BJ (cell line): ENCODE data around the gene KRTAP10-10. TPM values are rescaled to one million over a fixed set of nuclear protein-coding genes. Genes with fewer than 3 reads are reported as not detected.
"Not testable (repeated sequence)": the region's sequence is repeated elsewhere in the genome, so short reads cannot be mapped to it uniquely, and the experiment has no call there.

ENCODE experiments used
- CTCF ChIA-PET: fragments of 350-600 bp; formaldehyde crosslinking; extraction: SDS; loops from one replicate; lab custom pipeline; 2021; ENCODE audit warnings: antibody characterized with exemption, inconsistent platforms; lab: Yijun Ruan, JAX
- POLR2A ChIA-PET: fragments of 300-600 bp; sonication (Branson Sonifier 250); formaldehyde crosslinking; extraction: SDS; loops from one replicate; lab custom pipeline; 2021; ENCODE audit warnings: antibody characterized with exemption; lab: Charles Lee
- DNase-seq: peaks from one replicate; pipeline ENCODE4 v3.0.0-alpha.2; 2011; ENCODE audit warnings: low read depth
- H3K27me3 ChIP-seq: 2 replicates; pipeline ENCODE4 v1.6.0; 2011; ENCODE audit warnings: low read length; ENCODE audit not compliant: control insufficient read depth, insufficient read depth
- H3K36me3 ChIP-seq: 2 replicates; pipeline ENCODE4 v1.5.1; 2011; ENCODE audit warnings: low read length; ENCODE audit not compliant: control insufficient read depth, insufficient read depth
- H3K4me3 ChIP-seq: 2 replicates; pipeline ENCODE4 v1.5.1; 2011; ENCODE audit warnings: low read depth, mild to moderate bottlenecking, control low read depth, low read length
- CTCF ChIP-seq: IDR thresholded peaks from 2 replicates; pipeline ENCODE4 v1.5.1; 2011; ENCODE audit warnings: low read depth, mild to moderate bottlenecking, control low read depth, inconsistent platforms, low read length, moderate library complexity; ENCODE audit not compliant: insufficient read depth
- polyA plus RNA-seq: library from polyadenylated mRNA; depleted of rRNA; stranded (reverse); fragments of >200 nt; gene quantifications from 2 replicates; pipeline ENCODE4 v1.2.3, GENCODE V29; 2011

The KRTAP10-10 gene
- polyA plus RNA-seq, 1 experiment, result not detected

GRCh38 chr21:44623575-44623974, 13.6 kb upstream of the KRTAP10-10 start:
- TF ChIP-seq CTCF, result no peak
- CTCF ChIA-PET, result no interaction called here
- H3K4me3 ChIP-seq, result no peak overlapping the region
- POLR2A ChIA-PET, result no interaction called here
- no peaks in the 10 kb centered on the region for H3K27me3 ChIP-seq
- H3K36me3 ChIP-seq, result no peaks in the 10 kb centered on the region
- no peak for DNase-seq

GRCh38 chr21:44625756-44626155, 11.4 kb upstream of the KRTAP10-10 start:
- no peak for TF ChIP-seq CTCF
- Histone ChIP-seq H3K4me3 (no peak overlapping the region), H3K27me3 (no peaks in the 10 kb centered on the region), H3K36me3 (no peaks in the 10 kb centered on the region)
- ChIA-PET POLR2A (no interaction called here), CTCF (no interaction called here)
- DNase-seq, result no peak

- no peak overlapping the region for H3K4me3 ChIP-seq
- no peaks in the 10 kb centered on the region for H3K27me3 ChIP-seq
- CTCF ChIA-PET, result no interaction called here
- H3K36me3 ChIP-seq, result no peaks in the 10 kb centered on the region
- TF ChIP-seq CTCF, result no peak
- POLR2A ChIA-PET, result no interaction called here
- no peak for DNase-seq
Observed at GRCh38 chr21:44626262-44626661, 10.9 kb upstream of the KRTAP10-10 start.

- no peak within 1 kb of the TSS for H3K4me3 ChIP-seq
- ChIA-PET POLR2A (no interaction called here), CTCF (no interaction called here)
Observed at GRCh38 chr21:44626673-44627143, 10.4 kb upstream of the KRTAP10-10 start, which contains the start of gene KRTAP10-9. KRTAP10-9 (plus strand) TSS chr21:44627093; CDS start chr21:44627172, 79 bp downstream.

GRCh38 chr21:44627181-44627822, 9.9 kb upstream of the KRTAP10-10 start:
- H3K36me3 ChIP-seq, DNase-seq, H3K27me3 ChIP-seq, POLR2A ChIA-PET, CTCF ChIA-PET, H3K4me3 ChIP-seq: not testable (repeated sequence)

More at GRCh38 chr21:44626673-44627143, 10.4 kb upstream of the KRTAP10-10 start, which contains the start of gene KRTAP10-9:
- TF ChIP-seq CTCF, result no peak
- H3K36me3 ChIP-seq, result no peaks in the 10 kb centered on the region
- no peak for DNase-seq
- H3K27me3 ChIP-seq, result no peaks in the 10 kb centered on the region

- DNase-seq, H3K4me3 ChIP-seq, H3K36me3 ChIP-seq, H3K27me3 ChIP-seq, POLR2A ChIA-PET, CTCF ChIA-PET: not testable (repeated sequence)
Observed at GRCh38 chr21:44627831-44628233, 9.3 kb upstream of the KRTAP10-10 start.
